Peyer's patch (tissue), 4 donors: ENCODE data around the gene KPNA2. TPM values are rescaled to one million over a fixed set of nuclear protein-coding genes. Genes with fewer than 3 reads are reported as not detected.
"Not testable (repeated sequence)": the region's sequence is repeated elsewhere in the genome, so short reads cannot be mapped to it uniquely, and the experiment has no call there.

Experiments used
- DNase-seq, 3 donors: peaks; one replicate each; pipeline ENCODE4 v3.0.0-alpha.2; 2017 to 2019
- H3K27ac ChIP-seq, 4 donors: fragments of 200-600 bp; sonication (generic); one replicate each; pipeline ENCODE4 v1.5.1; 2016 to 2019
- H3K27me3 ChIP-seq, 2 donors: fragments of 200-600 bp; sonication (generic); one replicate each; pipeline ENCODE4 v1.5.1; 2019
- H3K36me3 ChIP-seq, 3 donors: fragments of 200-600 bp; sonication (generic); one replicate each; pipeline ENCODE4 v1.5.1; 2016 to 2019
- H3K4me1 ChIP-seq, 4 donors: fragments of 200-600 bp; sonication (generic); one replicate each; pipeline ENCODE4 v1.5.1; 2016 to 2019
- H3K4me3 ChIP-seq, 4 donors: fragments of 200-600 bp; sonication (generic); 1 replicate in 3 of 4; 2 replicates in 1 of 4; pipeline ENCODE4 v1.5.1; 2016 to 2019; ENCODE audit warnings: mild to moderate bottlenecking in 1 of 4
- H3K9me3 ChIP-seq, 4 donors: fragments of 200-600 bp; sonication (generic); one replicate each; pipeline ENCODE4 v1.5.1; 2016 to 2019; ENCODE audit warnings: mild to moderate bottlenecking in 1 of 4
- CTCF ChIP-seq, 6 experiments: fragments of 450-650 bp in 4 of 6; fragments of 200-600 bp in 2 of 6; sonication (generic) in 1 of 6; IDR thresholded peaks; one replicate each; pipeline ENCODE4 v1.5.1; 2017 to 2019; ENCODE audit warnings: antibody characterized with exemption in 6 of 6, mild to moderate bottlenecking in 3 of 6, moderate library complexity in 1 of 6
- POLR2A ChIP-seq, 2 donors: fragments of 450-650 bp; IDR thresholded peaks; one replicate each; pipeline ENCODE4 v1.5.1; 2017; ENCODE audit warnings: antibody characterized with exemption in 2 of 2, mild to moderate bottlenecking in 2 of 2, moderate library complexity in 2 of 2
- total RNA-seq, 4 donors: library from RNA; depleted of rRNA; stranded (reverse); fragments of >200 nt; gene quantifications; one replicate each; pipeline ENCODE4 v1.1.0, GENCODE V29; 2016

Gene KPNA2
- total RNA-seq, 4 donors from 2014 or later = 11.7 to 21.5 (median 15.2) TPM

- no peak for DNase-seq
- Histone ChIP-seq H3K9me3 (no peaks in the 10 kb centered on the region), H3K4me1 (peaks cover 0 to 5% (median 2%) of the 10 kb centered on the region in 4 donors), H3K27ac (no peak overlapping the region), H3K27me3 (no peaks in the 10 kb centered on the region), H3K4me3 (no peak overlapping the region), H3K36me3 (no peaks in the 10 kb centered on the region)
- TF ChIP-seq POLR2A (IDR thresholded peaks at IDR 0.05) (no peak), CTCF (IDR thresholded peaks at IDR 0.05) (no peak)
Observed at GRCh38 chr17:68080411-68081150, 45.0 kb downstream of the KPNA2 start.

GRCh38 chr17:68081305-68082265 lies 46.0 kb downstream of the KPNA2 start:
- H3K9me3 ChIP-seq, DNase-seq, H3K4me3 ChIP-seq, H3K27ac ChIP-seq, H3K36me3 ChIP-seq, H3K27me3 ChIP-seq: not testable (repeated sequence)
- peaks cover 0 to 11% (median 4%) of the 10 kb centered on the region in 4 donors for H3K4me1 ChIP-seq

- Histone ChIP-seq H3K4me3 (peak overlapping the region in 1 of 4 donors; percentile 31), H3K9me3 (no peaks in the 10 kb centered on the region), H3K36me3 (no peaks in the 10 kb centered on the region), H3K27ac (peak overlapping the region; percentile 47 to 78 (median 58)), H3K4me1 (peaks cover 0 to 21% (median 4%) of the 10 kb centered on the region in 4 donors), H3K27me3 (no peaks in the 10 kb centered on the region)
- DNase-seq = peak; percentile 50 to 68 (median 57)
- TF ChIP-seq POLR2A (IDR thresholded peaks at IDR 0.05) = peak in 1 of 2 donors; percentile 10
- TF ChIP-seq CTCF (IDR thresholded peaks at IDR 0.05) = peak in 3 of 6 experiments; percentile 33 to 41 (median 34)
Observed at GRCh38 chr17:68085771-68086381, 50.3 kb downstream of the KPNA2 start.

- H3K4me3 ChIP-seq, DNase-seq, H3K36me3 ChIP-seq, H3K9me3 ChIP-seq, H3K27me3 ChIP-seq: not testable (repeated sequence)
- peaks cover 0 to 21% (median 4%) of the 10 kb centered on the region in 4 donors for H3K4me1 ChIP-seq
- peak overlapping the region; percentile 47 to 78 (median 58) for H3K27ac ChIP-seq
Observed at GRCh38 chr17:68086666-68087065, 51.1 kb downstream of the KPNA2 start.

GRCh38 chr17:68087131-68087623 lies 51.6 kb downstream of the KPNA2 start:
- peak in 2 of 3 donors; percentile 39 to 58 for DNase-seq

GRCh38 chr17:68087851-68088250 lies 52.3 kb downstream of the KPNA2 start:
- Histone ChIP-seq H3K27me3 (no peaks in the 10 kb centered on the region), H3K9me3 (no peaks in the 10 kb centered on the region), H3K4me3 (no peak overlapping the region), H3K27ac (peak overlapping the region in 1 of 4 donors; percentile 67), H3K4me1 (peaks cover 0 to 21% (median 4%) of the 10 kb centered on the region in 4 donors), H3K36me3 (no peaks in the 10 kb centered on the region)
- no peak for DNase-seq
- TF ChIP-seq POLR2A (IDR thresholded peaks at IDR 0.05) = no peak
- no peak for TF ChIP-seq CTCF (IDR thresholded peaks at IDR 0.05)

More at GRCh38 chr17:68087131-68087623, 51.6 kb downstream of the KPNA2 start:
- H3K9me3 ChIP-seq, H3K4me3 ChIP-seq, H3K36me3 ChIP-seq, H3K27me3 ChIP-seq: not testable (repeated sequence)
- peaks cover 0 to 21% (median 4%) of the 10 kb centered on the region in 4 donors for H3K4me1 ChIP-seq
- peak overlapping the region in 3 of 4 donors; percentile 47 to 67 (median 50) for H3K27ac ChIP-seq
